Heart left ventricle (tissue), 13 donors: ENCODE data around the gene ERICH6B.

Experiments used
- POLR2A ChIP-seq, 2 donors: fragments of 450-650 bp; IDR thresholded peaks; one replicate each; pipeline ENCODE4 v1.6.1; 2017; ENCODE audit warnings: antibody characterized with exemption in 2 of 2, mild to moderate bottlenecking in 2 of 2, moderate library complexity in 2 of 2
- TF ChIP-seq, protein P1 (sequence below), 12 donors: fragments of 200-600 bp; sonication (generic) in 4 of 12; IDR thresholded peaks; one replicate each; pipeline versions ENCODE4 v1.5.0 to v1.8.0; 2018 to 2022; ENCODE audit warnings: antibody characterized with exemption in 12 of 12, mild to moderate bottlenecking in 5 of 12
- donor health status: ischemic (EF 13 %, LVEDD 7.1; RV severe dilation, severe dysfunction).
- donor health status: DM: no; HTN: yes; CAD: no.
- donor health status: DM: no; HTN: no; CAD: no.
- donor health status: ischemic (EF 25% LVEDD 6.9; RV normal size, moderate dysfunction).
- donor health status: ischemic (EF 25% LVEDD 5.7; RV mildly dilated, moderate dysfunction).
- donor health status: ischemic (EF 35%, LVEDD 5.7; RV mildly dilated, moderate dysfunction).
- donor health status: nonischemic (EF 11% LVEDD 7.7; RV severe dilation, severe dysfunction).
- donor health status: DM: yes; HTN: yes; CAD: no.
- donor health status: PGD.
- donor health status: ischemic (EF 29% LVEDD 5.4; RV normal size, mild dysfunction).
- donor health status: nonischemic (EF 23%, LVEDD 6.1; RV moderate dilation, normal function).

DNA sequence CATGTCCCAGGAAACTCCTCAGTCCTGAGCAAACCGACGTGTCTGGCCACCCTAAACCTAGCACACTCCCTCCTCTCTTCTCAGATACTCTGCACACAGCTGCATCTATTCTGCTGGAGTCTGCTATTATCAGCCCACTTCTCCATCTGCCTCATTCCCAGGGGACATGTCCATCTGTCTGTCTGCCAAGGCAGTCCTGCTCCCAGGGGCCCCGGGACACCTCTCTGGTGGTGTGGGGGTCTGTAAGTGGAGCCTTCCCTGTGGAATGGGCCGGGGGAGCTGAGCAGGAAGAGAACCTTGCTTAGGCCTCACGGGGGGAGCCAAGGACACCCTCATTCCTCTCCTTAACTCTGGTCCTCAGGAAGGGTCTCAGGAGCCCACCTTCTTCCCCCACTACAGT, 72.7 kb downstream of the ERICH6B start:
- TF ChIP-seq, protein P1, sequence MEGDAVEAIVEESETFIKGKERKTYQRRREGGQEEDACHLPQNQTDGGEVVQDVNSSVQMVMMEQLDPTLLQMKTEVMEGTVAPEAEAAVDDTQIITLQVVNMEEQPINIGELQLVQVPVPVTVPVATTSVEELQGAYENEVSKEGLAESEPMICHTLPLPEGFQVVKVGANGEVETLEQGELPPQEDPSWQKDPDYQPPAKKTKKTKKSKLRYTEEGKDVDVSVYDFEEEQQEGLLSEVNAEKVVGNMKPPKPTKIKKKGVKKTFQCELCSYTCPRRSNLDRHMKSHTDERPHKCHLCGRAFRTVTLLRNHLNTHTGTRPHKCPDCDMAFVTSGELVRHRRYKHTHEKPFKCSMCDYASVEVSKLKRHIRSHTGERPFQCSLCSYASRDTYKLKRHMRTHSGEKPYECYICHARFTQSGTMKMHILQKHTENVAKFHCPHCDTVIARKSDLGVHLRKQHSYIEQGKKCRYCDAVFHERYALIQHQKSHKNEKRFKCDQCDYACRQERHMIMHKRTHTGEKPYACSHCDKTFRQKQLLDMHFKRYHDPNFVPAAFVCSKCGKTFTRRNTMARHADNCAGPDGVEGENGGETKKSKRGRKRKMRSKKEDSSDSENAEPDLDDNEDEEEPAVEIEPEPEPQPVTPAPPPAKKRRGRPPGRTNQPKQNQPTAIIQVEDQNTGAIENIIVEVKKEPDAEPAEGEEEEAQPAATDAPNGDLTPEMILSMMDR (IDR thresholded peaks at IDR 0.05), result no peak
- no peak for TF ChIP-seq POLR2A (IDR thresholded peaks at IDR 0.05)
